AG04449 (cell line): ENCODE measurements around the gene PACSIN1.
A peak's percentile ranks its signal among the peaks of the same experiment; 100 is the strongest.

Experiments used
- CTCF ChIA-PET: fragments of 350-600 bp; formaldehyde crosslinking; extraction: SDS; loops from one replicate; lab custom pipeline; 2021; ENCODE audit warnings: antibody characterized with exemption; lab: Yijun Ruan, JAX
- POLR2A ChIA-PET: fragments of 400-600, 350-600 bp; formaldehyde crosslinking; extraction: SDS; loops from one replicate; lab custom pipeline; 2020; ENCODE audit warnings: antibody characterized with exemption, inconsistent platforms; lab: Yijun Ruan, JAX
- DNase-seq: peaks from one replicate; pipeline ENCODE4 v3.0.0-alpha.2; 2010; ENCODE audit warnings: low read depth, low spot score
- H3K4me3 ChIP-seq: 2 replicates; pipeline ENCODE4 v1.5.1; 2011; ENCODE audit warnings: low read depth, mild to moderate bottlenecking, control low read depth, low read length
- TF ChIP-seq, protein P1 (sequence below): IDR thresholded peaks from one replicate; pipeline ENCODE4 v1.5.1; 2011; ENCODE audit warnings: mild to moderate bottlenecking, moderate library complexity, low read length, control low read depth, inconsistent platforms; ENCODE audit not compliant: insufficient read depth; ENCODE audit errors: missing control alignments

PACSIN1 gene

DNA sequence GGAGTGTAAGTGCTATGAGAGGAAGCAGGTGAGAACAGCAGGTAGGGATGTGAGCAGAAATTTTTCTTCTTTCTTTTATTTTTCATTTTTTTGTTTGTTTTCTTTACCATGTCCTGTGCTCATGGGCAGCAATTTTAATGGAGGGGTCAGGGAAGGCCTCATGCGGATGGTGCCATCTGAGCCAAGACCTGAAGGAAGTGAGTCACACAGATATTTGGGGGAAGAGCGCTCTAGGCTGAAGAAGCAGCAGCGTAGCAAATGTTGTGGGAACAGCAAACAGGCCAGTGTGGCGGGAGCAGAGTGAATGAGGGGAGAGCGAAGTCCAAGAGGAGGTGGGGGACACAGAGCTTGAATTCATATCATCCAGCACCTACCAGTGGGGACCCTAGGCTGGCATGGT, 77.5 kb downstream of the PACSIN1 start:
- H3K4me3 ChIP-seq = no peak overlapping the region
- CTCF ChIA-PET = interaction anchor here (1.5 kb wide), 1 partner anchor 16 kb away, joined by 8 read pairs; no protein-coding TSS in a partner anchor
- peak; percentile 29 for DNase-seq
- POLR2A ChIA-PET = no interaction called here
- TF ChIP-seq, protein P1, sequence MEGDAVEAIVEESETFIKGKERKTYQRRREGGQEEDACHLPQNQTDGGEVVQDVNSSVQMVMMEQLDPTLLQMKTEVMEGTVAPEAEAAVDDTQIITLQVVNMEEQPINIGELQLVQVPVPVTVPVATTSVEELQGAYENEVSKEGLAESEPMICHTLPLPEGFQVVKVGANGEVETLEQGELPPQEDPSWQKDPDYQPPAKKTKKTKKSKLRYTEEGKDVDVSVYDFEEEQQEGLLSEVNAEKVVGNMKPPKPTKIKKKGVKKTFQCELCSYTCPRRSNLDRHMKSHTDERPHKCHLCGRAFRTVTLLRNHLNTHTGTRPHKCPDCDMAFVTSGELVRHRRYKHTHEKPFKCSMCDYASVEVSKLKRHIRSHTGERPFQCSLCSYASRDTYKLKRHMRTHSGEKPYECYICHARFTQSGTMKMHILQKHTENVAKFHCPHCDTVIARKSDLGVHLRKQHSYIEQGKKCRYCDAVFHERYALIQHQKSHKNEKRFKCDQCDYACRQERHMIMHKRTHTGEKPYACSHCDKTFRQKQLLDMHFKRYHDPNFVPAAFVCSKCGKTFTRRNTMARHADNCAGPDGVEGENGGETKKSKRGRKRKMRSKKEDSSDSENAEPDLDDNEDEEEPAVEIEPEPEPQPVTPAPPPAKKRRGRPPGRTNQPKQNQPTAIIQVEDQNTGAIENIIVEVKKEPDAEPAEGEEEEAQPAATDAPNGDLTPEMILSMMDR = no peak

DNA sequence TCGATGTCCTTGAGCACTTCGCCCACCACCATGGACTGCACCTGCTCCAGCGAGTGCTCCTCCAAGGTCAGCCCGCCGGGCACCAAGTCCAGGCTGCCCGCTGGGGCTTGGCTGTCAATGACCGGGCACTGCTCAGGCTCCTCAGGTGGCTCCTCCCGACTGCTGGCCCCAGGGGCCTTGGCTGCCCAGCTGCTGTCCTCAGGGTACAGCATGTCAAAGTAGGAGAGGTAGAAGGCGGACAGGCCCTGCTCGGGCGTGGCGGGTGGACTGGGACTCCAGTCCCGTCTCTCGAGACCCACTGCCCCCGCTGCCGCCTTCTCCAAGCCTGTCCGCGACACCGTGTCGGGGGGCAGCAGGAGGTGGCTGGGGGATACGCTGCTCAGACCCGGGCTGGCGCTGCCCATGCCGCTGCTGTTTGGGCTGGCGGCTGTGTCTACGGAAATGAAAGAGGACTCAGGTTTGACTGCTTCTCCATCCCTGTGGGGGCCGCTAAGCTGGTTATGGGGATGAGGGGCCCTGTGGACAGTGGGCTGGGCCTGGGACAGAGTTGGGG, 78.3 kb downstream of the PACSIN1 start:
- no peak overlapping the region for H3K4me3 ChIP-seq
- DNase-seq = no peak
- CTCF ChIA-PET = interaction anchor here (1.0 to 1.5 kb wide), 2 partner anchors 17 to 64 kb away, joined by 4 to 8 read pairs; no protein-coding TSS in a partner anchor
- POLR2A ChIA-PET = no interaction called here
- TF ChIP-seq, protein P1 = no peak

DNA sequence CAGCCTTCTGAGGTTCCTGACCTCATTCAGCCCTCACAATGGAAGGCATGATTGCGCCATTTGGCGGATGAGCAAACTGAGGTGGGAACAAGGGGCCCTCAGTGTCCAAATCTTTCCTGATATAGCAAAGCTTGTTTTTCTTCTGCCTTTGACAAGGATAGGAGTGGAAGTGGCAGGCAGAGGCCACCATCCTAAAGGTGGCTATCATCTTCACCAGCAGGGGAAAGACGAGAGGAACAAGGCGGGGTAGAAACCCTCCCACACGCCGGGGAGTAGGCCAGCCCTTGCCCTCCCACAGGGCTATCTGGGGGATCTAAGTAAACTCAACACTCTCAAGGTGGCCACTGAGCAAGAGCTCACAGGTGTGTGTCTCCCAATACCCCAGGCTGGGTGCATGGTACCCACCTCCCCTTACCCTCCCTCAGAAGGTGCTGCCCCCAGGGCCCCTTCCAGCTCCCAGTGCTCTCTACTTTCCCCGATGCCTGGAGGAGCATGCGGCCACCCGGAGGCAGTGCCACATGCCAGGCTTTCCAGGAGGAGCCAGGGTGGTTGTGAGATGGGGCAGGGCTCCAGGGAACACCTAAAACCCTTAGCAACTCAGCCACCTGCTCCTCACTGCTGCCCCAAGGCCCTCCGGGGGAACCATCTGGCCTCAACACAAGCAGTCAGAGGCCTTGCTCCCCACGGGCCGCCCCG, 79.0 kb downstream of the PACSIN1 start:
- POLR2A ChIA-PET = interaction anchor here (1.0 kb wide), 1 partner anchor 212 kb away, joined by 3 read pairs; the partner anchor contains the start of gene SNRPC

DNA sequence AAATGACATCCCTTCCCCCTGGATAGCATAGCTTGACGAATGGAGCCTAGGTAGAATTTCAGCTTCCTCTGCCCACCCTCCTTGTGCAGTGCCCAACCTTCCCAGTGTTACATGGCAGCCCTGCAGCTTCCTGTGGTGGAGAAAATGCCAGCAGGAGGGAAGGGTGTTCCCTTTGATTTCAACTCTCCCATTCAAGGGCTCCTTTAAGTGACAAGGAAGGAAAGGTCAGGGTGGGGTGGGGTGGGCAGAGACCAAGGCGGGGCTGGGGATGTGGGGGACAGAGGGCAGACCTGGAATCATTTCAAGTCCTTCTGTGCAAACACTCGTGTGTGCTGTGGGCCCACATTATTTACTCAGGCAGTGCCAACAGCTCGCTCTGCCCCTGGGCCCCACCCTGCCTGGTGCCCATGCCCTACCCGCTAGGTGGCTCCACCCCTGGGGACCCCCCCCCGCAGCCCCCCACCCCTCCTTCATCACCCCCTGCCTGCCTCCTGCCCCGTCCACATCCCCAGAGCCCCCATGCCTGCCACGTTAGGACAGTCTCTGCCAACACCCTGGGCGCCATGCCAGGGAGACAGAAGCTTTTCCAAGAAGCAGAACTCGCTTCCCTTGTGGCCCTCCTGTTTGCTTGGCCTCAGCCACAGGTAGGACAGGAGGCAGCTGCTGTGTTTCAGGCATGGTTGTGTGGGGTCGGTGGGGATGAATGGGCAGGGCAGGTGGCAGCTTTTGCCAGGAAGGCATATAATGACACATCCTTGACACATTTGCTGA, 80.9 kb downstream of the PACSIN1 start:
- H3K4me3 ChIP-seq = no peak overlapping the region
- DNase-seq = no peak
- CTCF ChIA-PET = interaction anchor here (0.6 to 1.0 kb wide), 2 partner anchors 19 to 58 kb away, joined by 3 read pairs; no protein-coding TSS in a partner anchor
- POLR2A ChIA-PET = no interaction called here
- TF ChIP-seq, protein P1 = no peak

More for the DNA sequence above, 79.0 kb downstream of the PACSIN1 start:
- no peak for DNase-seq
- TF ChIP-seq, protein P1 = no peak
- no peak overlapping the region for H3K4me3 ChIP-seq
- CTCF ChIA-PET = interaction anchor here (1.0 to 1.5 kb wide), 2 partner anchors 18 to 63 kb away, joined by 4 to 8 read pairs; no protein-coding TSS in a partner anchor

DNA sequence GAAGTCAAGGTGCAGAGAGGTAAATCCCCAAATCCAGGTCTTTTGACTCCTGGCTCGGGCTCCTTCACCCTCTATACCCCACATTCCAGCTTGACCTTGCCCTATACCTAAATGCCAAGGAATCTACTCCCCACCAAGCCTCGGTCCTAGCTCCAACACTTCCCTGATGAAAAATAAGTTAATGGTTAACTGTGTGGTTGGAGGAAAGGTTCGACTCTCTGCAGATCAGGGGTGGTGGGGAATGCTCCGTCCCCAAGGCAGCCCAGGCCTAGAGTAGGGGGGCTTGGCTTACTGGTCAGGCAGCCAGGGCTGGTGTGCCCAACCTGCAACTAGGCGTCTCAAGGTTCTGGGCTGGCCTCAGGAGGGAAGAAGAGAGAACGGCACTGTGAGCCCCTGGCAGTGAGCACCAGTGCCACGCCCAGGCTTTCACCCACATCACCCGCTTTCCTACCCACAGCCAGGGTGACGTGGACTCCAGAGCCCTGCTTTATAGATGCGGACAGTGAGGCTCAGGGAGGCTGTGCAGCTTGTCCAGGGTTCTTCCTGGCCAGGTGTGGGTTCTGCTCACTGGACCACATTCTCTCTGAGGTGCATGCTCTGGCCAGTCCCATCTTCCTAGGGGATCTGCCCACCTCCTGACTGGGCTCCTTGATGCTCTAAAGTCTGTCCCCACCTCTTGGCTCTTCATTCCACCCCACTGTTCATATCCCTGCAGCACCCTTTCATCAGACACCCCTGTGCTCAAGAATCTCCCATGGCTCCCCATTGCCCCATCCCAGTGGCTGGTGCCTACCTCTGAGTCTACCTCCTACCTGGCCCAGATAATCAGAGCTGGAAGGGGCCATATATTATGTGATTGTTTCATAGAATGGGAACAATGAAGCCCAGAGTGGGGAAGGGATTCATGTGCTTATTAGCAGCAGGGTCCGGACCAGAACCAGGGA, 82.1 kb downstream of the PACSIN1 start:
- TF ChIP-seq, protein P1 = no peak
- H3K4me3 ChIP-seq = no peak overlapping the region
- POLR2A ChIA-PET = no interaction called here
- no peak for DNase-seq
- CTCF ChIA-PET = interaction anchor here (1.0 kb wide), 1 partner anchor 21 kb away, joined by 3 read pairs; no protein-coding TSS in a partner anchor
